Ascending aorta (tissue), 2 donors: ENCODE results near the gene TC2N. TPM values are rescaled to one million over a fixed set of nuclear protein-coding genes. Genes with fewer than 3 reads are reported as not detected.

Experiments used
- DNase-seq, 2 donors: peaks; one replicate each; pipeline ENCODE4 v3.0.0-alpha.2; 2019; ENCODE audit warnings: low spot score in 2 of 2
- H3K27ac ChIP-seq, 2 donors: fragments of 200-600 bp; sonication (generic); one replicate each; pipeline ENCODE4 v1.5.1; 2016 to 2017; ENCODE audit warnings: mild to moderate bottlenecking in 1 of 2
- H3K27me3 ChIP-seq: fragments of 200-600 bp; sonication (generic); one replicate; pipeline ENCODE4 v1.5.1; 2017
- H3K36me3 ChIP-seq, 2 donors: fragments of 200-600 bp; sonication (generic); one replicate each; pipeline ENCODE4 v1.5.1; 2016
- H3K4me1 ChIP-seq, 2 donors: fragments of 200-600 bp; sonication (generic); one replicate each; pipeline ENCODE4 v1.5.1; 2016 to 2017; ENCODE audit warnings: mild to moderate bottlenecking in 1 of 2
- H3K4me3 ChIP-seq, 2 donors: fragments of 200-600 bp; sonication (generic); one replicate each; pipeline ENCODE4 v1.5.1; 2016 to 2017; ENCODE audit warnings: mild to moderate bottlenecking in 1 of 2
- H3K9me3 ChIP-seq, 2 donors: fragments of 200-600 bp; sonication (generic); one replicate each; pipeline ENCODE4 v1.5.1; 2016
- intact Hi-C: fragments of 100-400 bp; cut with DNase I; formaldehyde crosslinking; loops from one replicate; pipeline ENCODE4 v1.15.1; 2023
- total RNA-seq: library from RNA; depleted of rRNA; stranded (reverse); fragments of >200 nt; gene quantifications from one replicate; pipeline ENCODE4 v1.1.0, GENCODE V29; 2016
- TF ChIP-seq, protein P1 (sequence below), 3 experiments: fragments of 200-600 bp in 2 of 3; fragments of 450-650 bp in 1 of 3; sonication (generic) in 2 of 3; IDR thresholded peaks; one replicate each; pipeline ENCODE4 v1.5.1; 2016 to 2019; ENCODE audit warnings: antibody characterized with exemption in 3 of 3, mild to moderate bottlenecking in 1 of 3, moderate library complexity in 1 of 3

The TC2N gene
- total RNA-seq, 1 donor from 2014 or later, result 37.8 TPM

- Histone ChIP-seq H3K4me3 (no peak overlapping the region), H3K27ac (peak overlapping the region in 1 of 2 donors; percentile 12), H3K4me1 (peaks cover 0 to 14% of the 10 kb centered on the region in 2 donors), H3K27me3 (no peaks in the 10 kb centered on the region), H3K36me3 (no peaks in the 10 kb centered on the region), H3K9me3 (no peaks in the 10 kb centered on the region)
- TF ChIP-seq, protein P1, sequence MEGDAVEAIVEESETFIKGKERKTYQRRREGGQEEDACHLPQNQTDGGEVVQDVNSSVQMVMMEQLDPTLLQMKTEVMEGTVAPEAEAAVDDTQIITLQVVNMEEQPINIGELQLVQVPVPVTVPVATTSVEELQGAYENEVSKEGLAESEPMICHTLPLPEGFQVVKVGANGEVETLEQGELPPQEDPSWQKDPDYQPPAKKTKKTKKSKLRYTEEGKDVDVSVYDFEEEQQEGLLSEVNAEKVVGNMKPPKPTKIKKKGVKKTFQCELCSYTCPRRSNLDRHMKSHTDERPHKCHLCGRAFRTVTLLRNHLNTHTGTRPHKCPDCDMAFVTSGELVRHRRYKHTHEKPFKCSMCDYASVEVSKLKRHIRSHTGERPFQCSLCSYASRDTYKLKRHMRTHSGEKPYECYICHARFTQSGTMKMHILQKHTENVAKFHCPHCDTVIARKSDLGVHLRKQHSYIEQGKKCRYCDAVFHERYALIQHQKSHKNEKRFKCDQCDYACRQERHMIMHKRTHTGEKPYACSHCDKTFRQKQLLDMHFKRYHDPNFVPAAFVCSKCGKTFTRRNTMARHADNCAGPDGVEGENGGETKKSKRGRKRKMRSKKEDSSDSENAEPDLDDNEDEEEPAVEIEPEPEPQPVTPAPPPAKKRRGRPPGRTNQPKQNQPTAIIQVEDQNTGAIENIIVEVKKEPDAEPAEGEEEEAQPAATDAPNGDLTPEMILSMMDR (IDR thresholded peaks at IDR 0.05), result no peak
- intact Hi-C loops, result no loop called here
- DNase-seq, result no peak
Observed at GRCh38 chr14:91753501-91754128, 113.7 kb downstream of the TC2N start.

- H3K27ac ChIP-seq, result peak overlapping the region in 1 of 2 donors; percentile 12
Observed at GRCh38 chr14:91752961-91753360, 114.4 kb downstream of the TC2N start.

DNA sequence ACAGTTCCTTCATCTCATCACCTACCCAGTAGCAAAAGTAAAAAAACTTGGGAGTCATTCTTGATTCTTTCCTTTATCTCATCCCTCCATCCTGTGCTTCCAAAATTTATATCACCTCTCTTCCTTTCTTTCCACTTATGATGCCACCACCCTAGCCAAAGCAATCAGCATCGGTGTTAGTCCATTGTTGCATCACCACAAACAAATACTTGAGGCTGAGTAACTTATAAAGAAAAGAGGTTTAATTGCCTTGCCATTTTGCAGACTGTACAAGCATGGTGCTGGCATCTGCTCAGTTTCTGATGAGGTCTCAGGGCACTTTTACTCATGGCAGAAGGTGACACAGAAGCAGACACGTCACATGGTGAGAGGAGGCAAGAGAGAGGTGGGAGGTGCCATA is 115.6 kb downstream of the TC2N start:
- intact Hi-C loops, result no loop called here
- Histone ChIP-seq H3K4me1 (peaks cover 0 to 14% of the 10 kb centered on the region in 2 donors), H3K36me3 (no peaks in the 10 kb centered on the region), H3K27me3 (no peaks in the 10 kb centered on the region), H3K27ac (no peak overlapping the region), H3K9me3 (no peaks in the 10 kb centered on the region), H3K4me3 (no peak overlapping the region)
- DNase-seq, result no peak
- TF ChIP-seq, protein P1 (IDR thresholded peaks at IDR 0.05), result no peak

More at GRCh38 chr14:91752961-91753360, 114.4 kb downstream of the TC2N start:
- intact Hi-C loops, result no loop called here
- Histone ChIP-seq H3K36me3 (no peaks in the 10 kb centered on the region), H3K4me1 (peaks cover 0 to 14% of the 10 kb centered on the region in 2 donors), H3K9me3 (no peaks in the 10 kb centered on the region), H3K4me3 (no peak overlapping the region), H3K27me3 (no peaks in the 10 kb centered on the region)
- no peak for DNase-seq
- TF ChIP-seq, protein P1 (IDR thresholded peaks at IDR 0.05), result no peak

- intact Hi-C loops, result no loop called here
- no peak overlapping the region for H3K4me3 ChIP-seq
- no peaks in the 10 kb centered on the region for H3K36me3 ChIP-seq
- TF ChIP-seq, protein P1 (IDR thresholded peaks at IDR 0.05), result no peak
- peaks cover 0 to 14% of the 10 kb centered on the region in 2 donors for H3K4me1 ChIP-seq
- no peaks in the 10 kb centered on the region for H3K27me3 ChIP-seq
- no peak overlapping the region for H3K27ac ChIP-seq
- H3K9me3 ChIP-seq, result no peaks in the 10 kb centered on the region
- DNase-seq, result no peak
Observed at GRCh38 chr14:91750634-91751198, 116.6 kb downstream of the TC2N start.

DNA sequence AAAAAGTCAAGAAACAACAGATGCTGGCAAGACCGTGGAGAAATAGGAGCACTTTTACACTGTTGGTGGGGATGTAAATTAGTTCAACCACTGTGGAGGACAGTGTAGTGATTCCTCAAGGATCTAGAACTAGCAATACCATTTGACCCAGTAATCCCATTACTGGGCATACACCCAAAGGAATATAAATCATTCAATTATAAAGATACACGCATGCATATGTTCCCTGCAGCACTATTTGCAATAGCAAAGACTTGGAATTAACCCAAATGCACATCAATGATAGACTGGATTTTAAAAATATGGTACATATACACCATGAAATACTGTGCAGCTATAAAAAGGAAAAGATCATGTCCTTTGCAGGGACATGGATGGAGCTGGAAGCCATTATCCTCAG is 117.5 kb downstream of the TC2N start:
- Histone ChIP-seq H3K9me3 (no peaks in the 10 kb centered on the region), H3K4me3 (no peak overlapping the region), H3K27me3 (no peaks in the 10 kb centered on the region), H3K27ac (no peak overlapping the region), H3K36me3 (no peaks in the 10 kb centered on the region), H3K4me1 (peaks cover 0 to 14% of the 10 kb centered on the region in 2 donors)
- TF ChIP-seq, protein P1 (IDR thresholded peaks at IDR 0.05), result no peak
- intact Hi-C loops, result no loop called here
- no peak for DNase-seq
